ENCODE data around the gene BCKDK.

Gene BCKDK

DNA sequence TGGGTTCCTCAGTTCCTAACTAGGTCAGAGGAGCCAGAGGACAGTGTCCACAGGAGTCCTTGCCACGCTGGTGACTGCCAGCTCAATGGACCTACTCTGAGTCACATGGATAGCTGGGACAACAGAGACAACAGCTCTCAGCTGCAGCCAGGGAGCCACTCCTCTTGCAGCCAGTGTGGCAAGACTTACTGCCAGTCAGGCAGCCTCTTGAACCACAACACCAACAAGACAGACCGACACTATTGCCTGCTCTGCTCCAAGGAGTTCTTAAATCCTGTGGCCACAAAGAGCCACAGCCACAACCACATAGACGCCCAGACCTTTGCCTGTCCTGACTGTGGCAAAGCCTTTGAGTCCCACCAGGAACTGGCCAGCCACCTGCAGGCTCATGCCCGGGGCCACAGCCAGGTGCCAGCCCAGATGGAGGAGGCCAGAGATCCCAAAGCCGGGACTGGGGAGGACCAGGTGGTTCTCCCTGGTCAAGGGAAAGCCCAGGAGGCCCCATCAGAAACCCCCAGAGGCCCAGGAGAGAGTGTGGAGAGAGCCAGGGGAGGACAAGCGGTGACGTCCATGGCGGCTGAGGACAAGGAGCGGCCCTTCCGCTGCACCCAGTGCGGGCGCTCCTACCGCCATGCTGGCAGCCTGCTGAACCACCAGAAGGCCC lies 27.3 kb upstream of the BCKDK start:
- no peak for DNase-seq (ENCODE audit: low read depth in 2 of 2)
- TF ChIP-seq CTCF (IDR thresholded peaks at IDR 0.05; ENCODE audit: low read depth, low read length): no peak
- no peak overlapping the region for H3K4me3 ChIP-seq (replicated peaks in 1 of 2; ENCODE audit: low read depth in 2 of 2, low read length in 2 of 2)

DNA sequence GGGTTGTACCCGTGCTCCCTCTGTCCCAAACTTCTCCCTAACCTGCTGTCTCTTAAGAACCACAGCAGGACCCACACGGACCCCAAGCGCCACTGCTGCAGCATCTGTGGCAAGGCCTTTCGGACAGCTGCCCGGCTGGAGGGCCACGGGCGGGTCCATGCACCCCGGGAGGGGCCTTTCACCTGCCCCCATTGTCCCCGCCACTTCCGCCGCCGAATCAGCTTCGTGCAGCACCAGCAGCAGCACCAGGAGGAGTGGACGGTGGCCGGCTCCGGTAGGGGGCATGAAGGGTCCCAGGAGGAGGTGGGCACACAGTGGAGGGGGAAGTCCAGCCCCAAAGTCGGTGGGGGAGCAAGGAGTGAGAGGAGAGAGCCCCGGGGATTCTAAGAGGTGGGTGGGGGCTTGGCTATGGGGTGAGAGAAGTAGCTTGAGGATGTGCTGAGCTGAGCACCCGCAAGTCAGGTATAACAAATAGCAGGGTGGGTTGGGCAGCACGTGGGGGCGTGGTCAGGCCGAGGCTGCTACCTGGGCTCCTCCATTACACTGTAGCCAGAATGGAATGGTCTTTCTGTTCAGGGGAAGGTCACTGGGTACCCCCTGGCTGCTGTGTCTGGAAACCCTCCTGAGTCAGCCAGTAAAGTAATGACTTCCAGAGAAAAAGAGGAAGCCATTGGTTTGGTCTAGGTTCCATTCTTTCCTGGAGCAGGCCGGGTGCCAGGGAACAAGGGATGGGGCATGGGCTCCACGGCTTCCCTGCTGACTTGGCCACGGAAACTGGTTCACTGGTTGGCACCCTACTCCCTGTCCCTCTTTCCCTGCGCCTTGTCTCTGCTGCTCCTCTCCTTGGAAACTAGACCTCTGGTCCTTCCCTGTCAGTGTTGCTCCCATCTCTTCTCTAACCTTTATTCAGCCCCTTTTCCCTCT lies 26.5 kb upstream of the BCKDK start:
- DNase-seq (ENCODE audit: low read depth in 2 of 2): no peak
- TF ChIP-seq CTCF (IDR thresholded peaks at IDR 0.05; ENCODE audit: low read depth, low read length): no peak
- no peak overlapping the region for H3K4me3 ChIP-seq (replicated peaks in 1 of 2; ENCODE audit: low read depth in 2 of 2, low read length in 2 of 2)

DNA sequence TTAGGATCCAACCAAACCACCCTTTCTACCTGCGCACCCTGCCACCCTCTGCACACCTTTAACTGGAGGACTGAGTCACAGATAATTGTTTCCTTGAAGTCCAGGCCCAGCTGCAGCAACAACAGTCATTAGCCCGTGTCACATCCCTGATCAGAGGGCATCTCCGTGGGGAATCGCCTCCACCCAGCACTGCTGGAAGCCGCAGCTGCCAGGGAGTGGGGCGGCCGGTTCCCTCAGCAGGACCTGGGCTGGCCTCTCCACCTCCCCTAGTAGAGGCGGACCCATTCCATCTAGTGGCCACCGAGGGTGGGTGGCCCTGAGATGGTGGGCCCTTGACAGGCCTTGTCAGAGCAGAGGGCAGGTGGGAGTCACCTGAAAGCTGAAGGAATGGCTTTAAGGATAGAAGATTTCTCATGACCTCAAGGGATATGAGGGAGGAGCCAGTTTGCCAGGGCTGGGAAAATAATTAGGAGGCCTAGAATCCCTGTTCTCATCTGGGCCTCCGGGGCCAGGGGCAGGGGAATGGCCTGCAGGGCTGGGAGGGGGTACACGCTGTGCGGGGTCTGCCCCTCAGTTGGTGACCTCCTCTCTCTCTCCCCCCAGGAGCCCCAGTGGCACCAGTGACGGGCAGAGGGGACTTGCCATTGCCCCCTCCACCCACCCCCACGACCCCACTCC lies 25.7 kb upstream of the BCKDK start:
- H3K4me3 ChIP-seq (replicated peaks in 1 of 2; ENCODE audit: low read depth in 2 of 2, low read length in 2 of 2): no peak overlapping the region
- no peak for DNase-seq (ENCODE audit: low read depth in 2 of 2)
- TF ChIP-seq CTCF (IDR thresholded peaks at IDR 0.05; ENCODE audit: low read depth, low read length): no peak

GRCh38 chr16:31083081-31083480 lies 25.1 kb upstream of the BCKDK start:
- no peak for DNase-seq (ENCODE audit: low read depth in 2 of 2)
- no peak for TF ChIP-seq CTCF (IDR thresholded peaks at IDR 0.05; ENCODE audit: low read depth, low read length)
- H3K4me3 ChIP-seq (replicated peaks in 1 of 2; ENCODE audit: low read depth in 2 of 2, low read length in 2 of 2): no peak overlapping the region

GRCh38 chr16:31083556-31083955 lies 24.6 kb upstream of the BCKDK start:
- no peak for TF ChIP-seq CTCF (IDR thresholded peaks at IDR 0.05; ENCODE audit: low read depth, low read length)
- no peak for DNase-seq (ENCODE audit: low read depth in 2 of 2)
- H3K4me3 ChIP-seq (replicated peaks in 1 of 2; ENCODE audit: low read depth in 2 of 2, low read length in 2 of 2): no peak overlapping the region

DNA sequence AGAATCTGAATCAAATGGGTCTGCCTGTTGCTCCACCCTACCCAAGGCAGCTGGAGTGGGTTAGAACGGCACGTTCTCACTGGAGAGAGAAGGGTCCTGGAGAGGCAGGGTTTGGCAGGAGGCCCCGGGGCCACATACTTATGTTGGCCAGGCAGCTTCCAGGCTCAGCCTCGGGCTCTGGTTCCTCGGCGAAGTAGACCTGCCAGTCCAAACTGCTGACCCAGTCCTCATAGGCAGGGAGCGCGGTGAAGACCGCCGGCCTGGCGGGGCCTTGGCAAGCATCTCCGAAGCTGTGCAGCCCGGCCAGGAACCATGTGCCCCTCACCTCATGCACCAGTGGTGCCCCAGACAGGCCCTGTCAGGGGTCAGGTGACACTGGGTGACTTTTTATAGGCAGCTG lies 24.2 kb upstream of the BCKDK start:
- DNase-seq (ENCODE audit: low read depth in 2 of 2): no peak
- H3K4me3 ChIP-seq (replicated peaks in 1 of 2; ENCODE audit: low read depth in 2 of 2, low read length in 2 of 2): no peak overlapping the region
- no peak for TF ChIP-seq CTCF (IDR thresholded peaks at IDR 0.05; ENCODE audit: low read depth, low read length)

Measured in cardiac fibroblast (primary cell).